ENCODE data around the gene CXCL8. TPM values are rescaled to one million over a fixed set of nuclear protein-coding genes. Genes with fewer than 3 reads are reported as not detected.

The CXCL8 gene
- polyA plus RNA-seq, 1 donor from 2014 or later, result not detected

GRCh38 chr4:73725985-73726384 lies 14.4 kb upstream of the CXCL8 start:
- Histone ChIP-seq H3K9me2 (ENCODE audit: insufficient read depth, low read length) (no peaks in the 10 kb centered on the region), H3K27me3 (ENCODE audit: insufficient read depth, low read depth, low read length) (no peaks in the 10 kb centered on the region), H4K20me1 (ENCODE audit: insufficient read depth) (no peaks in the 10 kb centered on the region), H2AFZ (ENCODE audit: low read depth, low read length) (no peak overlapping the region), H3K4me3 (ENCODE audit: low read length) (no peak overlapping the region), H3F3A (ENCODE audit: insufficient read depth, low read length, poor library complexity, severe bottlenecking) (no peaks in the 10 kb centered on the region), H3K79me2 (replicated peaks; ENCODE audit: insufficient read depth, low read length) (no peaks in the 10 kb centered on the region), H3K9ac (ENCODE audit: low read length) (no peak overlapping the region), H3K4me2 (ENCODE audit: low read length) (no peak overlapping the region), H3K27ac (ENCODE audit: low read length) (no peak overlapping the region), H3K36me3 (ENCODE audit: insufficient read depth, low read length) (no peaks in the 10 kb centered on the region), H3K9me3 (ENCODE audit: low read length) (no peaks in the 10 kb centered on the region)
- TF ChIP-seq MXI1 (conservative IDR thresholded peaks at IDR 0.05; ENCODE audit: poor library complexity, severe bottlenecking) (no peak), EP300 (conservative IDR thresholded peaks at IDR 0.05; ENCODE audit: poor library complexity, severe bottlenecking) (no peak), CTCF (IDR thresholded peaks at IDR 0.05; ENCODE audit: poor library complexity, severe bottlenecking) (no peak), EZH2 (IDR thresholded peaks at IDR 0.05; ENCODE audit: borderline replicate concordance, insufficient read depth, low read length, poor library complexity, severe bottlenecking) (no peak), TAF1 (IDR thresholded peaks at IDR 0.05; ENCODE audit: low read depth) (no peak), RAD21 (conservative IDR thresholded peaks at IDR 0.05) (no peak), SMC3 (conservative IDR thresholded peaks at IDR 0.05; ENCODE audit: poor library complexity) (no peak), POLR2AphosphoS5 (IDR thresholded peaks at IDR 0.05) (no peak), REST (IDR thresholded peaks at IDR 0.05; ENCODE audit: borderline replicate concordance) (no peak)

GRCh38 chr4:73727685-73728084 lies 12.7 kb upstream of the CXCL8 start:
- Histone ChIP-seq H3K4me2 (ENCODE audit: low read length) (no peak overlapping the region), H3F3A (ENCODE audit: insufficient read depth, low read length, poor library complexity, severe bottlenecking) (no peaks in the 10 kb centered on the region), H3K9me3 (ENCODE audit: low read length) (no peaks in the 10 kb centered on the region), H4K20me1 (ENCODE audit: insufficient read depth) (no peaks in the 10 kb centered on the region), H3K27ac (ENCODE audit: low read length) (no peak overlapping the region), H3K9me2 (ENCODE audit: insufficient read depth, low read length) (no peaks in the 10 kb centered on the region), H3K9ac (ENCODE audit: low read length) (no peak overlapping the region), H3K4me3 (ENCODE audit: low read length) (no peak overlapping the region), H2AFZ (ENCODE audit: low read depth, low read length) (no peak overlapping the region), H3K79me2 (replicated peaks; ENCODE audit: insufficient read depth, low read length) (no peaks in the 10 kb centered on the region), H3K27me3 (ENCODE audit: insufficient read depth, low read depth, low read length) (no peaks in the 10 kb centered on the region), H3K36me3 (ENCODE audit: insufficient read depth, low read length) (no peaks in the 10 kb centered on the region)
- no peak for TF ChIP-seq MXI1 (conservative IDR thresholded peaks at IDR 0.05; ENCODE audit: poor library complexity, severe bottlenecking)
- TF ChIP-seq REST (IDR thresholded peaks at IDR 0.05; ENCODE audit: borderline replicate concordance), result no peak
- no peak for TF ChIP-seq CTCF (IDR thresholded peaks at IDR 0.05; ENCODE audit: poor library complexity, severe bottlenecking)
- no peak for TF ChIP-seq SMC3 (conservative IDR thresholded peaks at IDR 0.05; ENCODE audit: poor library complexity)
- no peak for TF ChIP-seq EP300 (conservative IDR thresholded peaks at IDR 0.05; ENCODE audit: poor library complexity, severe bottlenecking)
- no peak for TF ChIP-seq POLR2AphosphoS5 (IDR thresholded peaks at IDR 0.05)
- no peak for TF ChIP-seq EZH2 (IDR thresholded peaks at IDR 0.05; ENCODE audit: borderline replicate concordance, insufficient read depth, low read length, poor library complexity, severe bottlenecking)
- TF ChIP-seq TAF1 (IDR thresholded peaks at IDR 0.05; ENCODE audit: low read depth), result no peak
- TF ChIP-seq RAD21 (conservative IDR thresholded peaks at IDR 0.05), result no peak

Data from neural cell (in vitro differentiated cells).